ENCODE results near the gene MAP3K10.

GRCh38 chr19:40150170-40150569 is 41.1 kb upstream of the MAP3K10 start:
- TF ChIP-seq MXI1 (conservative IDR thresholded peaks at IDR 0.05; ENCODE audit: poor library complexity, severe bottlenecking): no peak
- TF ChIP-seq, protein P1, sequence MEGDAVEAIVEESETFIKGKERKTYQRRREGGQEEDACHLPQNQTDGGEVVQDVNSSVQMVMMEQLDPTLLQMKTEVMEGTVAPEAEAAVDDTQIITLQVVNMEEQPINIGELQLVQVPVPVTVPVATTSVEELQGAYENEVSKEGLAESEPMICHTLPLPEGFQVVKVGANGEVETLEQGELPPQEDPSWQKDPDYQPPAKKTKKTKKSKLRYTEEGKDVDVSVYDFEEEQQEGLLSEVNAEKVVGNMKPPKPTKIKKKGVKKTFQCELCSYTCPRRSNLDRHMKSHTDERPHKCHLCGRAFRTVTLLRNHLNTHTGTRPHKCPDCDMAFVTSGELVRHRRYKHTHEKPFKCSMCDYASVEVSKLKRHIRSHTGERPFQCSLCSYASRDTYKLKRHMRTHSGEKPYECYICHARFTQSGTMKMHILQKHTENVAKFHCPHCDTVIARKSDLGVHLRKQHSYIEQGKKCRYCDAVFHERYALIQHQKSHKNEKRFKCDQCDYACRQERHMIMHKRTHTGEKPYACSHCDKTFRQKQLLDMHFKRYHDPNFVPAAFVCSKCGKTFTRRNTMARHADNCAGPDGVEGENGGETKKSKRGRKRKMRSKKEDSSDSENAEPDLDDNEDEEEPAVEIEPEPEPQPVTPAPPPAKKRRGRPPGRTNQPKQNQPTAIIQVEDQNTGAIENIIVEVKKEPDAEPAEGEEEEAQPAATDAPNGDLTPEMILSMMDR (IDR thresholded peaks at IDR 0.05; ENCODE audit: poor library complexity, severe bottlenecking): no peak
- no peak for TF ChIP-seq POLR2AphosphoS5 (IDR thresholded peaks at IDR 0.05)
- TF ChIP-seq EZH2 (IDR thresholded peaks at IDR 0.05; ENCODE audit: borderline replicate concordance, insufficient read depth, low read length, poor library complexity, severe bottlenecking): no peak
- no peak for TF ChIP-seq RAD21 (conservative IDR thresholded peaks at IDR 0.05)
- TF ChIP-seq EP300 (conservative IDR thresholded peaks at IDR 0.05; ENCODE audit: poor library complexity, severe bottlenecking): no peak

Measured in neural cell (in vitro differentiated cells).